Heart left ventricle (tissue), 16 donors: ENCODE data around the gene CFAP58. TPM values are rescaled to one million over a fixed set of nuclear protein-coding genes. Genes with fewer than 3 reads are reported as not detected.
A peak's percentile ranks its signal among the peaks of the same experiment; 100 is the strongest.

Source experiments
- ATAC-seq, 4 donors: fragments of 200-7000 bp; cut with Tn5 transposase; one replicate each; pipeline ENCODE4 v1.9.1; 2020 to 2022; ENCODE audit warnings: moderate library complexity in 4 of 4, mild to moderate bottlenecking in 3 of 4, moderate number of reproducible peaks in 1 of 4
- DNase-seq, 5 donors: peaks; one replicate each; pipeline ENCODE4 v3.0.0-alpha.2; 2020
- H3K27ac ChIP-seq, 12 donors: fragments of 200-600 bp; sonication (generic) in 4 of 12; one replicate each; pipeline versions ENCODE4 v1.5.0 to v1.8.0; 2016 to 2022; ENCODE audit warnings: mild to moderate bottlenecking in 2 of 12
- H3K27me3 ChIP-seq, 9 donors: fragments of 200-600 bp; sonication (generic) in 2 of 9; one replicate each; pipeline versions ENCODE4 v1.5.1 to v1.8.0; 2016 to 2022; ENCODE audit warnings: mild to moderate bottlenecking in 3 of 9
- H3K36me3 ChIP-seq, 9 donors: fragments of 200-600 bp; sonication (generic) in 2 of 9; one replicate each; pipeline versions ENCODE4 v1.5.0 to v1.8.0; 2018 to 2022; ENCODE audit warnings: mild to moderate bottlenecking in 2 of 9
- H3K4me1 ChIP-seq, 12 donors: fragments of 200-600 bp; sonication (generic) in 4 of 12; one replicate each; pipeline versions ENCODE4 v1.5.0 to v1.8.0; 2016 to 2022; ENCODE audit warnings: mild to moderate bottlenecking in 3 of 12
- H3K4me3 ChIP-seq, 12 donors: fragments of 200-600 bp; sonication (generic) in 4 of 12; one replicate each; pipeline versions ENCODE4 v1.5.0 to v1.8.0; 2017 to 2022; ENCODE audit warnings: mild to moderate bottlenecking in 9 of 12, moderate library complexity in 4 of 12
- H3K9me3 ChIP-seq, 12 donors: fragments of 200-600 bp; sonication (generic) in 4 of 12; one replicate each; pipeline versions ENCODE4 v1.5.0 to v1.8.0; 2016 to 2022; ENCODE audit warnings: mild to moderate bottlenecking in 1 of 12
- POLR2A ChIP-seq, 2 donors: fragments of 450-650 bp; IDR thresholded peaks; one replicate each; pipeline ENCODE4 v1.6.1; 2017; ENCODE audit warnings: antibody characterized with exemption in 2 of 2, mild to moderate bottlenecking in 2 of 2, moderate library complexity in 2 of 2
- WGBS, 4 donors: extraction: QIAGEN DNeasy Blood & Tissue Kit in 2 of 4; methylation state at CpG; one replicate each; pipeline versions ENCODE4 v1.1.5 to v1.1.7; 2013 to 2018; 5-methylcytosine and 5-hydroxymethylcytosine counted together
- intact Hi-C, 10 donors: fragments of 100-400 bp; cut with DNase I; formaldehyde crosslinking; loops; one replicate each; pipeline versions ENCODE4 v1.11.1 to v1.14.2; 2022
- polyA plus RNA-seq, 2 donors: library from polyadenylated mRNA; stranded (reverse); fragments of 200-250 nt; gene quantifications; one replicate each; pipeline ENCODE4 v1.2.3, GENCODE V29; 2013
- total RNA-seq, 9 donors: library from RNA; depleted of rRNA in 2 of 9; stranded (reverse); fragments of >200 nt in 2 of 9; fragmentation: NEBNext Ultra II Directional in 3 of 9; extraction: Animal tissue kit (Norgen Biotek cat#: 25700) in 3 of 9; gene quantifications; one replicate each; pipeline versions ENCODE4 v1.1.0 to v1.2.4, GENCODE V29; 2016 to 2023
- TF ChIP-seq, protein P1 (sequence below), 12 donors: fragments of 200-600 bp; sonication (generic) in 4 of 12; IDR thresholded peaks; one replicate each; pipeline versions ENCODE4 v1.5.0 to v1.8.0; 2018 to 2022; ENCODE audit warnings: antibody characterized with exemption in 12 of 12, mild to moderate bottlenecking in 5 of 12
- donor health status: ischemic (EF 13 %, LVEDD 7.1; RV severe dilation, severe dysfunction).
- donor health status: healthy with polysubstance abuse.
- donor health status: DM: no; HTN: yes; CAD: no.
- donor health status: DM: no; HTN: no; CAD: no.
- donor health status: ischemic (EF 25% LVEDD 6.9; RV normal size, moderate dysfunction).
- donor health status: ischemic (EF 25% LVEDD 5.7; RV mildly dilated, moderate dysfunction).
- donor health status: healthy.
- donor health status: DM: yes; HTN: yes; CAD: no.
- donor health status: ischemic (EF 35%, LVEDD 5.7; RV mildly dilated, moderate dysfunction).
- donor health status: nonischemic (EF 11% LVEDD 7.7; RV severe dilation, severe dysfunction).
- donor health status: DM: yes; HTN: yes; CAD: no.
- donor health status: PGD.
- donor health status: ischemic (EF 29% LVEDD 5.4; RV normal size, mild dysfunction).
- donor health status: nonischemic (EF 23%, LVEDD 6.1; RV moderate dilation, normal function).

CFAP58 gene
- total and polyA plus RNA-seq, 11 donors: 0.62 to 4.9 (median 3.1) TPM

DNA sequence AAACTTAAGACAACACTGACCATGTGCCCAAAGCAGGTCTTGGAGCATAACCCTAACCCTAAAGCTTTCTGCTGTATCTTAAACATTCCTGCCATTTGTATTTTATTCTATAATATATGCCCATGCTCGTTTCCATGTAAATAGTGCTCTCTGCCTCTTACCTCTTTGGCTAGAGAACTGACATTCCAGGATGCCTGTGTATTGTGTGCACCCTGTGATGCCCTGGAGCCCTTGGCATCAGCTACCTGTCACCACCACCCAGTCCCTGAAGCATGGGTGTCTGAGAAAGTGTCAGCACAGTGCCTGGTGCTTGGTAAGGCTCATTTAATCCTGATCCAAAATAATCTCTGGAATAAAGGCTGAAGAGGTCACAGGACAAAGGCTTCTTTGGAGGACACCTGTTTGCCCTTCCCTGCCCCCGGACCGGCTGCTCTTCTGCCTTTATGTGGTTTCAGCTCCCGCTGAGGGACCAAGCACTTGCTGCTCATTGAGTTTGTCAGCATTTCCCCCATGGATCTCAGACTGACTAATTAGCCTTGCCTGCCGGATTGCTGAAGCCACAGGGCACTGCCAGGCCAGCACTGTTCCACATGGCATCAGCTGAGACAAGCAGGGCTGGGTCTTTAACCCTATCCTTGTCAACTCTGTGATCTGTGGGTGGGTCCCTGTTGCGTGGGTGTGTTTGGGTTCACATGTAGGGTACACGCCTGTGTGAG lies 148.4 kb downstream of the CFAP58 start:
- DNase-seq: no peak
- Histone ChIP-seq H3K27me3 (peaks cover 0 to 19% (median 0%) of the 10 kb centered on the region in 9 donors), H3K36me3 (no peaks in the 10 kb centered on the region), H3K9me3 (no peaks in the 10 kb centered on the region), H3K27ac (no peak overlapping the region), H3K4me3 (no peak overlapping the region), H3K4me1 (no peaks in the 10 kb centered on the region)
- ATAC-seq: no peak
- intact Hi-C loops: no loop called here
- TF ChIP-seq POLR2A (IDR thresholded peaks at IDR 0.05): no peak
- TF ChIP-seq, protein P1, sequence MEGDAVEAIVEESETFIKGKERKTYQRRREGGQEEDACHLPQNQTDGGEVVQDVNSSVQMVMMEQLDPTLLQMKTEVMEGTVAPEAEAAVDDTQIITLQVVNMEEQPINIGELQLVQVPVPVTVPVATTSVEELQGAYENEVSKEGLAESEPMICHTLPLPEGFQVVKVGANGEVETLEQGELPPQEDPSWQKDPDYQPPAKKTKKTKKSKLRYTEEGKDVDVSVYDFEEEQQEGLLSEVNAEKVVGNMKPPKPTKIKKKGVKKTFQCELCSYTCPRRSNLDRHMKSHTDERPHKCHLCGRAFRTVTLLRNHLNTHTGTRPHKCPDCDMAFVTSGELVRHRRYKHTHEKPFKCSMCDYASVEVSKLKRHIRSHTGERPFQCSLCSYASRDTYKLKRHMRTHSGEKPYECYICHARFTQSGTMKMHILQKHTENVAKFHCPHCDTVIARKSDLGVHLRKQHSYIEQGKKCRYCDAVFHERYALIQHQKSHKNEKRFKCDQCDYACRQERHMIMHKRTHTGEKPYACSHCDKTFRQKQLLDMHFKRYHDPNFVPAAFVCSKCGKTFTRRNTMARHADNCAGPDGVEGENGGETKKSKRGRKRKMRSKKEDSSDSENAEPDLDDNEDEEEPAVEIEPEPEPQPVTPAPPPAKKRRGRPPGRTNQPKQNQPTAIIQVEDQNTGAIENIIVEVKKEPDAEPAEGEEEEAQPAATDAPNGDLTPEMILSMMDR (IDR thresholded peaks at IDR 0.05): no peak
- WGBS, 4 donors: 64 to 76% (median 71%) methylated on average over 7 of the region's 7 CpGs

DNA sequence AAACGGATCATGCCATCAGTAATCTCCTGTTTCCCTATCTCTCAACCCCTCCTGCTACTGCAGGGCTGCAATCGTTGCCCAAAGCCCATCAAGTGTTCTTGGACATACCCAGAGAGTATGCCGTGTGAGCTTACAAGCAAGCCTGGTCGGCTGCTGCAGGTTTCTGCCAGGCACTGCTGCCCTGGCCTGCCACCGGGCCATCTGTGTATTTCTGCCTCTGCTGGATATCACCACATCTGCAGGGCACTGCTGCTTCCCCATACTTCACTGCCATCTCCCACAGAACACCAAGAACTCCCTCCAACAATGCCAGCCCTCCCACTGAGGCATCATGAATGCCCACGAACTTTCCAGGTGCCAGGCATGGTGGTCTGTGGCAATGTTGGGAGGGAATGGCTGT lies 149.3 kb downstream of the CFAP58 start:
- H3K27me3 ChIP-seq: peaks cover 0 to 19% (median 0%) of the 10 kb centered on the region in 9 donors
- 29 to 43% (median 39%) methylated on average over 5 to 6 of the region's 6 CpGs for WGBS, 4 donors
- H3K4me1 ChIP-seq: no peaks in the 10 kb centered on the region
- H3K4me3 ChIP-seq: no peak overlapping the region
- H3K9me3 ChIP-seq: no peaks in the 10 kb centered on the region
- DNase-seq: no peak
- intact Hi-C loops: no loop called here
- H3K36me3 ChIP-seq: no peaks in the 10 kb centered on the region
- ATAC-seq: peak in 2 of 4 donors; percentile 61 to 63
- no peak for TF ChIP-seq POLR2A (IDR thresholded peaks at IDR 0.05)
- H3K27ac ChIP-seq: no peak overlapping the region

Other genes with a start within 250 kb of the CFAP58 start
- 10 to 100 TPM in 1 of 9 donors, 1 to 10 TPM in 8; 5.4 to 10.1 (median 7.6) TPM for gene SFR1, start 231.7 kb upstream of the CFAP58 start, total RNA-seq
- 1 to 10 TPM; 6.7 to 9.5 TPM for gene SFR1, start 231.7 kb upstream of the CFAP58 start, polyA plus RNA-seq
- under 1 TPM in 3 of 9 donors, not detected in 6; 0.19 to 0.84 (median 0.25) TPM for gene CFAP43, start 121.5 kb upstream of the CFAP58 start, total RNA-seq
- gene CFAP43, start 121.5 kb upstream of the CFAP58 start, polyA plus RNA-seq: under 1 TPM; 0.11 TPM
- 100 to 1,000 TPM; 194 to 372 (median 209) TPM for gene GSTO1, start 98.9 kb upstream of the CFAP58 start, total RNA-seq
- 100 to 1,000 TPM; 434 to 699 TPM for gene GSTO1, start 98.9 kb upstream of the CFAP58 start, polyA plus RNA-seq
- 1 to 10 TPM in 2 of 9 donors, under 1 TPM in 7; 0.59 to 1.9 (median 0.94) TPM for gene GSTO2, start 84.6 kb upstream of the CFAP58 start, total RNA-seq
- under 1 TPM; 0.46 to 0.61 TPM for gene GSTO2, start 84.6 kb upstream of the CFAP58 start, polyA plus RNA-seq
- gene ITPRIP, start 15.4 kb upstream of the CFAP58 start, total RNA-seq: 10 to 100 TPM; 18.4 to 90.2 (median 27.7) TPM
- 10 to 100 TPM; 19.3 to 70.0 TPM for gene ITPRIP, start 15.4 kb upstream of the CFAP58 start, polyA plus RNA-seq